ENCODE data around the gene RPP21. TPM values are rescaled to one million over a fixed set of nuclear protein-coding genes. Genes with fewer than 3 reads are reported as not detected.

RPP21 gene
- total RNA-seq (38.7 TPM), polyA plus RNA-seq (100 to 1,000 TPM in 2 of 4 donors, 10 to 100 TPM in 2; 86.0 to 122 (median 100) TPM)

GRCh38 chr6:30344868-30345671 lies at the start of gene RPP21:
Gene RPP21, plus strand, starts transcription at chr6:30345156. Its CDS starts 16 bp downstream, at chr6:30345172.
- Histone ChIP-seq H3K36me3 (ENCODE audit: control insufficient read depth, insufficient read depth, low read length) (peaks cover 36% of the 10 kb centered on the region), H3K4me3 (ENCODE audit: low read depth, low read length) (peak within 1 kb of the TSS; percentile 65), H3K27ac (ENCODE audit: insufficient read depth, low read length, poor library complexity, severe bottlenecking) (peak within 1 kb of the TSS; percentile 87), H3K9me3 (ENCODE audit: control insufficient read depth in 2 of 2, low read length in 2 of 2) (no peaks in the 10 kb centered on the region), H3K27me3 (ENCODE audit: control insufficient read depth, insufficient read depth, low read length) (no peaks in the 10 kb centered on the region), H3K4me1 (ENCODE audit: control insufficient read depth, insufficient read depth, low read length, poor library complexity, severe bottlenecking) (peaks cover 9% of the 10 kb centered on the region)
- DNase-seq (peak; percentile 78 to 92 (median 86)), ATAC-seq (ENCODE audit: low read depth in 2 of 2) (peak; percentile 99)
- peak within 1 kb of the TSS; percentile 89 to 95 (median 94) for H3K4me3 Mint-ChIP-seq
- H3K27ac Mint-ChIP-seq: peak within 1 kb of the TSS; percentile 56 to 97 (median 84)
- H3K36me3 Mint-ChIP-seq: peaks cover 39% of the 10 kb centered on the region
- H3K9me3 Mint-ChIP-seq: no peaks in the 10 kb centered on the region
- no peaks in the 10 kb centered on the region for H3K27me3 Mint-ChIP-seq
- H3K4me1 Mint-ChIP-seq: peaks cover 7 to 30% (median 12%) of the 10 kb centered on the region in 4 donors

GRCh38 chr6:30295837-30296236 lies 49.1 kb upstream of the RPP21 start:
- Mint-ChIP-seq H3K4me1 (peaks cover 0 to 9% (median 3%) of the 10 kb centered on the region in 4 donors), H3K36me3 (peaks cover 42% of the 10 kb centered on the region), H3K27me3 (no peaks in the 10 kb centered on the region)

GRCh38 chr6:30304002-30304401 lies 41.0 kb upstream of the RPP21 start:
- H3K4me1 ChIP-seq (ENCODE audit: control insufficient read depth, insufficient read depth, low read length, poor library complexity, severe bottlenecking): no peaks in the 10 kb centered on the region
- Mint-ChIP-seq H3K27ac (no peak overlapping the region), H3K27me3 (no peaks in the 10 kb centered on the region), H3K36me3 (peaks cover 40% of the 10 kb centered on the region), H3K4me3 (no peak overlapping the region), H3K9me3 (peaks cover 0 to 13% (median 0%) of the 10 kb centered on the region in 7 donors), H3K4me1 (peaks cover 7 to 48% (median 20%) of the 10 kb centered on the region in 4 donors)
- no peak overlapping the region for H3K27ac ChIP-seq (ENCODE audit: insufficient read depth, low read length, poor library complexity, severe bottlenecking)
- ATAC-seq (ENCODE audit: low read depth in 2 of 2): no peak
- DNase-seq: no peak
- H3K9me3 ChIP-seq (ENCODE audit: control insufficient read depth in 2 of 2, low read length in 2 of 2): no peaks in the 10 kb centered on the region
- no peak overlapping the region for H3K4me3 ChIP-seq (ENCODE audit: low read depth, low read length)
- no peaks in the 10 kb centered on the region for H3K27me3 ChIP-seq (ENCODE audit: control insufficient read depth, insufficient read depth, low read length)
- H3K36me3 ChIP-seq (ENCODE audit: control insufficient read depth, insufficient read depth, low read length): peaks cover 28% of the 10 kb centered on the region

More at GRCh38 chr6:30295837-30296236, 49.1 kb upstream of the RPP21 start:
- Histone ChIP-seq H3K36me3 (ENCODE audit: control insufficient read depth, insufficient read depth, low read length) (peaks cover 38% of the 10 kb centered on the region), H3K27ac (ENCODE audit: insufficient read depth, low read length, poor library complexity, severe bottlenecking) (no peak overlapping the region), H3K4me3 (ENCODE audit: low read depth, low read length) (no peak overlapping the region), H3K9me3 (ENCODE audit: control insufficient read depth in 2 of 2, low read length in 2 of 2) (no peaks in the 10 kb centered on the region), H3K4me1 (ENCODE audit: control insufficient read depth, insufficient read depth, low read length, poor library complexity, severe bottlenecking) (no peaks in the 10 kb centered on the region), H3K27me3 (ENCODE audit: control insufficient read depth, insufficient read depth, low read length) (no peaks in the 10 kb centered on the region)
- no peak for DNase-seq
- H3K9me3 Mint-ChIP-seq: peaks cover 0 to 14% (median 2%) of the 10 kb centered on the region in 7 donors
- no peak overlapping the region for H3K4me3 Mint-ChIP-seq
- no peak overlapping the region for H3K27ac Mint-ChIP-seq
- ATAC-seq (ENCODE audit: low read depth in 2 of 2): no peak

GRCh38 chr6:30311101-30311500 lies 33.9 kb upstream of the RPP21 start:
- no peaks in the 10 kb centered on the region for H3K9me3 ChIP-seq (ENCODE audit: control insufficient read depth in 2 of 2, low read length in 2 of 2)
- no peaks in the 10 kb centered on the region for H3K4me1 ChIP-seq (ENCODE audit: control insufficient read depth, insufficient read depth, low read length, poor library complexity, severe bottlenecking)
- ATAC-seq (ENCODE audit: low read depth in 2 of 2) (no peak), DNase-seq (no peak)
- H3K27ac ChIP-seq (ENCODE audit: insufficient read depth, low read length, poor library complexity, severe bottlenecking): no peak overlapping the region
- no peak overlapping the region for H3K4me3 ChIP-seq (ENCODE audit: low read depth, low read length)
- H3K9me3 Mint-ChIP-seq: peaks cover 0 to 1% (median 0%) of the 10 kb centered on the region in 7 donors
- no peak overlapping the region for H3K27ac Mint-ChIP-seq
- no peak overlapping the region for H3K4me3 Mint-ChIP-seq
- H3K36me3 Mint-ChIP-seq: peaks cover 56% of the 10 kb centered on the region
- no peaks in the 10 kb centered on the region for H3K27me3 Mint-ChIP-seq
- peaks cover 17 to 55% (median 36%) of the 10 kb centered on the region in 4 donors for H3K4me1 Mint-ChIP-seq
- no peaks in the 10 kb centered on the region for H3K27me3 ChIP-seq (ENCODE audit: control insufficient read depth, insufficient read depth, low read length)
- H3K36me3 ChIP-seq (ENCODE audit: control insufficient read depth, insufficient read depth, low read length): peaks cover 39% of the 10 kb centered on the region

GRCh38 chr6:30311671-30312070 lies 33.3 kb upstream of the RPP21 start:
- Mint-ChIP-seq H3K4me3 (no peak overlapping the region), H3K27ac (peak overlapping the region in 2 of 3 donors; percentile 0 to 5), H3K4me1 (peaks cover 12 to 54% (median 38%) of the 10 kb centered on the region in 4 donors), H3K9me3 (peaks cover 0 to 1% (median 0%) of the 10 kb centered on the region in 7 donors), H3K36me3 (peaks cover 61% of the 10 kb centered on the region), H3K27me3 (no peaks in the 10 kb centered on the region)
- H3K4me1 ChIP-seq (ENCODE audit: control insufficient read depth, insufficient read depth, low read length, poor library complexity, severe bottlenecking): no peaks in the 10 kb centered on the region
- H3K36me3 ChIP-seq (ENCODE audit: control insufficient read depth, insufficient read depth, low read length): peaks cover 43% of the 10 kb centered on the region
- ATAC-seq (ENCODE audit: low read depth in 2 of 2) (no peak), DNase-seq (no peak)
- H3K4me3 ChIP-seq (ENCODE audit: low read depth, low read length): no peak overlapping the region
- no peaks in the 10 kb centered on the region for H3K9me3 ChIP-seq (ENCODE audit: control insufficient read depth in 2 of 2, low read length in 2 of 2)
- no peaks in the 10 kb centered on the region for H3K27me3 ChIP-seq (ENCODE audit: control insufficient read depth, insufficient read depth, low read length)
- H3K27ac ChIP-seq (ENCODE audit: insufficient read depth, low read length, poor library complexity, severe bottlenecking): no peak overlapping the region

GRCh38 chr6:30312266-30312665 lies 32.7 kb upstream of the RPP21 start:
- H3K9me3 Mint-ChIP-seq: peaks cover 0 to 1% (median 0%) of the 10 kb centered on the region in 7 donors
- no peak for ATAC-seq (ENCODE audit: low read depth in 2 of 2)
- H3K4me3 Mint-ChIP-seq: peak overlapping the region in 1 of 4 donors; percentile 5
- peaks cover 58% of the 10 kb centered on the region for H3K36me3 Mint-ChIP-seq
- Histone ChIP-seq H3K4me3 (ENCODE audit: low read depth, low read length) (no peak overlapping the region), H3K36me3 (ENCODE audit: control insufficient read depth, insufficient read depth, low read length) (peaks cover 41% of the 10 kb centered on the region), H3K27ac (ENCODE audit: insufficient read depth, low read length, poor library complexity, severe bottlenecking) (no peak overlapping the region), H3K9me3 (ENCODE audit: control insufficient read depth in 2 of 2, low read length in 2 of 2) (no peaks in the 10 kb centered on the region), H3K4me1 (ENCODE audit: control insufficient read depth, insufficient read depth, low read length, poor library complexity, severe bottlenecking) (peaks cover 1% of the 10 kb centered on the region), H3K27me3 (ENCODE audit: control insufficient read depth, insufficient read depth, low read length) (no peaks in the 10 kb centered on the region)
- H3K27me3 Mint-ChIP-seq: no peaks in the 10 kb centered on the region
- DNase-seq: no peak
- peaks cover 7 to 50% (median 36%) of the 10 kb centered on the region in 4 donors for H3K4me1 Mint-ChIP-seq
- peak overlapping the region in 1 of 3 donors; percentile 5 for H3K27ac Mint-ChIP-seq

GRCh38 chr6:30312676-30313321 lies 32.2 kb upstream of the RPP21 start:
- ATAC-seq (ENCODE audit: low read depth in 2 of 2): no peak
- peaks cover 12 to 50% (median 41%) of the 10 kb centered on the region in 4 donors for H3K4me1 Mint-ChIP-seq
- H3K27me3 Mint-ChIP-seq: no peaks in the 10 kb centered on the region
- peaks cover 0 to 2% (median 0%) of the 10 kb centered on the region in 7 donors for H3K9me3 Mint-ChIP-seq
- H3K27ac Mint-ChIP-seq: no peak overlapping the region
- no peak for DNase-seq
- no peak overlapping the region for H3K27ac ChIP-seq (ENCODE audit: insufficient read depth, low read length, poor library complexity, severe bottlenecking)
- peaks cover 58% of the 10 kb centered on the region for H3K36me3 Mint-ChIP-seq
- H3K4me1 ChIP-seq (ENCODE audit: control insufficient read depth, insufficient read depth, low read length, poor library complexity, severe bottlenecking): peaks cover 6% of the 10 kb centered on the region
- peaks cover 41% of the 10 kb centered on the region for H3K36me3 ChIP-seq (ENCODE audit: control insufficient read depth, insufficient read depth, low read length)
- H3K9me3 ChIP-seq (ENCODE audit: control insufficient read depth in 2 of 2, low read length in 2 of 2): no peaks in the 10 kb centered on the region
- no peak overlapping the region for H3K4me3 ChIP-seq (ENCODE audit: low read depth, low read length)
- no peaks in the 10 kb centered on the region for H3K27me3 ChIP-seq (ENCODE audit: control insufficient read depth, insufficient read depth, low read length)
- peak overlapping the region in 1 of 4 donors; percentile 5 for H3K4me3 Mint-ChIP-seq

Data from CD4-positive, CD25-positive, alpha-beta regulatory T cell (primary cell).